Stomach (tissue), 9 donors: Measurements from ENCODE around the gene PRSS21. TPM values are rescaled to one million over a fixed set of nuclear protein-coding genes. Genes with fewer than 3 reads are reported as not detected.

ENCODE experiments used
- DNase-seq, 2 donors: peaks; one replicate each; pipeline versions ENCODE4 v3.0.0 to v3.0.0-alpha.2; 2013 to 2019
- H3K27ac ChIP-seq, 5 donors: fragments of 200-600 bp in 4 of 5; sonication (generic) in 4 of 5; one replicate each; pipeline ENCODE4 v1.5.1; 2013 to 2019; ENCODE audit warnings: mild to moderate bottlenecking in 1 of 5, moderate library complexity in 1 of 5
- H3K27me3 ChIP-seq, 3 donors: fragments of 200-600 bp; sonication (generic); one replicate each; pipeline ENCODE4 v1.5.1; 2017 to 2019; ENCODE audit warnings: mixed run types in 1 of 3
- H3K36me3 ChIP-seq, 4 donors: fragments of 200-600 bp; sonication (generic); 1 replicate in 3 of 4; 2 replicates in 1 of 4; pipeline ENCODE4 v1.5.1; 2016 to 2019
- H3K4me1 ChIP-seq, 4 donors: fragments of 200-600 bp; sonication (generic); one replicate each; pipeline ENCODE4 v1.5.1; 2016 to 2019
- H3K4me3 ChIP-seq, 4 donors: fragments of 200-600 bp; sonication (generic) in 3 of 4; one replicate each; pipeline ENCODE4 v1.5.1; 2016 to 2019; ENCODE audit warnings: mild to moderate bottlenecking in 1 of 4
- H3K9me3 ChIP-seq, 4 donors: fragments of 200-600 bp; sonication (generic); one replicate each; pipeline ENCODE4 v1.5.1; 2016 to 2019
- EP300 ChIP-seq: sonication (generic); formaldehyde crosslinking; IDR thresholded peaks from one replicate; pipeline ENCODE4 v1.6.1; 2017; ENCODE audit warnings: antibody characterized with exemption
- POLR2A ChIP-seq, 4 donors: fragments of 450-650 bp; IDR thresholded peaks; one replicate each; pipeline ENCODE4 v1.6.1; 2016; ENCODE audit warnings: antibody characterized with exemption in 4 of 4, control low read depth in 2 of 4, mild to moderate bottlenecking in 1 of 4, moderate library complexity in 1 of 4
- POLR2AphosphoS5 ChIP-seq, 3 donors: sonication (generic); formaldehyde crosslinking; IDR thresholded peaks; one replicate each; pipeline ENCODE4 v1.6.1; 2016; ENCODE audit warnings: antibody characterized with exemption in 3 of 3
- WGBS, 5 donors: extraction: QIAGEN DNeasy Blood & Tissue Kit in 3 of 5; methylation state at CpG; one replicate each; pipeline versions ENCODE4 v1.1.5 to v1.1.7; 2013 to 2018; 5-methylcytosine and 5-hydroxymethylcytosine counted together
- intact Hi-C: fragments of 100-400 bp; cut with DNase I; formaldehyde crosslinking; loops from one replicate; pipeline ENCODE4 v1.15.1; 2023; ENCODE audit warnings: low total_unique reads
- polyA plus RNA-seq, 3 donors: library from polyadenylated mRNA; stranded (reverse); fragments of 200-250 nt; gene quantifications; one replicate each; pipeline ENCODE4 v1.2.3, GENCODE V29; 2013
- total RNA-seq, 5 donors: library from RNA; depleted of rRNA; stranded (reverse); fragments of >200 nt; gene quantifications; one replicate each; pipeline versions ENCODE4 v1.1.0 to v1.2.3, GENCODE V29; 2014 to 2016
- TF ChIP-seq, protein P1 (sequence below), 7 experiments: fragments of 450-650 bp in 4 of 7; fragments of 200-600 bp in 3 of 7; sonication (generic) in 3 of 7; IDR thresholded peaks; one replicate each; pipeline ENCODE4 v1.5.1; 2016 to 2019; ENCODE audit warnings: antibody characterized with exemption in 7 of 7, control low read depth in 2 of 7, mild to moderate bottlenecking in 1 of 7
- donor health status: healthy with polysubstance abuse.
- donor health status: Bipolar disorder and iron deficiency.
- donor health status: healthy.

The PRSS21 gene
- total and polyA plus RNA-seq, 8 donors: 0.50 to 2.9 (median 0.88) TPM; not detected in 4

DNA sequence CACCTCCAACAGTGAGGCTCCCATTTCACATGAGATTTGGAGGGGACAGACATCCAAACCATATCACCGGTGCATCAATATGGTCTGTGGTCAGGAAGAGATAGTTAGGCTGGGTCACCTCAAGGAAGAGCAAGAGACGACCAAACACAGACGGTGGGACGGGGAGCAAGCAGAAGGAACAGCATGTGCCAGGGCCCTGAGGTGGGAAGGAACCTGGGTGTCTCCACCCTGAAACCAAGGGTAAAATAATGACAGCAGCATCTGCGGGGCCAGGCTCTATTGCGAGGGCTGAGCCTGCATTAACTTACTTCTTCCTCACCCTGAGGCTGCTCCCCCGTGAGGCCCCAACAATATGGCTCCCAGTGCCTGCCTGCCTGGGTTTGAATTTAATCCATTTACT lies 8.9 kb upstream of the PRSS21 start:
- no peak for DNase-seq

DNA sequence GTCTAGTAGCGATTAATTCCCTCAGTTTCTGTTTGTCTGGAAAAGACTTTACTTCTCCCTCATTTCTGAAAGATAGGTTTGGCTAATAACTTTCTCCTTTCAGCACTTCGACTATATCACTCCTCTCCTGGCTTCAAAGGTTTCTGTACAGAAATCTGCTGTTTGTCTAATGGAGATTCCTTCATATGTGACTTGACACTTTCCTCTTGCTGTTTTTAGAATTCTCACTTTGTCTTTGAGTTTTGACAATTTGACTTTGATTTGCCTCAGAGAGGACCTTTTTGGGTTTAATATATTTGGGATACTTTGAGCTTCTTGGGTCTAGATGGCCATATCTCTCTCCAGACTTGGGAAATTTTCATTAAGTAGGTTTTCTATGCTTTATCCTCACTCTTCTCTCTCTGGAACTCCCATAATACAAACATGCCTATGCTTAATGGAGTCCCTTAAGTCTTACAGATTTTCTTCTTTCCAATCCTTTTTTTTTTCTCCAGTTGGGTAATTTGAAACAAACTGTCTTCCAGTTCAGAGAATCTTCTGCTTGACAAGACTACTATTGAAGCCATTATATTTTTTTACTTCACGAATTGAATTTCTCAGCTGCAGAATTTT lies 7.8 kb upstream of the PRSS21 start:
- no peak overlapping the region for H3K4me3 ChIP-seq
- no peak overlapping the region for H3K27ac ChIP-seq
- H3K36me3 ChIP-seq: no peaks in the 10 kb centered on the region
- TF ChIP-seq EP300 (no peak), POLR2A (IDR thresholded peaks at IDR 0.05) (no peak), POLR2AphosphoS5 (IDR thresholded peaks at IDR 0.05) (no peak)
- TF ChIP-seq, protein P1, sequence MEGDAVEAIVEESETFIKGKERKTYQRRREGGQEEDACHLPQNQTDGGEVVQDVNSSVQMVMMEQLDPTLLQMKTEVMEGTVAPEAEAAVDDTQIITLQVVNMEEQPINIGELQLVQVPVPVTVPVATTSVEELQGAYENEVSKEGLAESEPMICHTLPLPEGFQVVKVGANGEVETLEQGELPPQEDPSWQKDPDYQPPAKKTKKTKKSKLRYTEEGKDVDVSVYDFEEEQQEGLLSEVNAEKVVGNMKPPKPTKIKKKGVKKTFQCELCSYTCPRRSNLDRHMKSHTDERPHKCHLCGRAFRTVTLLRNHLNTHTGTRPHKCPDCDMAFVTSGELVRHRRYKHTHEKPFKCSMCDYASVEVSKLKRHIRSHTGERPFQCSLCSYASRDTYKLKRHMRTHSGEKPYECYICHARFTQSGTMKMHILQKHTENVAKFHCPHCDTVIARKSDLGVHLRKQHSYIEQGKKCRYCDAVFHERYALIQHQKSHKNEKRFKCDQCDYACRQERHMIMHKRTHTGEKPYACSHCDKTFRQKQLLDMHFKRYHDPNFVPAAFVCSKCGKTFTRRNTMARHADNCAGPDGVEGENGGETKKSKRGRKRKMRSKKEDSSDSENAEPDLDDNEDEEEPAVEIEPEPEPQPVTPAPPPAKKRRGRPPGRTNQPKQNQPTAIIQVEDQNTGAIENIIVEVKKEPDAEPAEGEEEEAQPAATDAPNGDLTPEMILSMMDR (IDR thresholded peaks at IDR 0.05): no peak
- H3K9me3 ChIP-seq: peaks cover 0 to 10% (median 5%) of the 10 kb centered on the region in 4 donors
- peaks cover 0 to 7% (median 0%) of the 10 kb centered on the region in 4 donors for H3K4me1 ChIP-seq
- H3K27me3 ChIP-seq: peaks cover 0 to 54% (median 0%) of the 10 kb centered on the region in 3 donors
- intact Hi-C loops: no loop called here
- 72 to 79% (median 77%) methylated on average over 3 of the region's 3 CpGs for WGBS, 5 donors
- no peak for DNase-seq

More for the DNA sequence above, 8.9 kb upstream of the PRSS21 start:
- no peak overlapping the region for H3K27ac ChIP-seq
- WGBS, 5 donors: 85 to 94% (median 92%) methylated on average over 7 of the region's 7 CpGs
- no peak for TF ChIP-seq EP300
- TF ChIP-seq POLR2A (IDR thresholded peaks at IDR 0.05): no peak
- TF ChIP-seq, protein P1 (IDR thresholded peaks at IDR 0.05): no peak
- TF ChIP-seq POLR2AphosphoS5 (IDR thresholded peaks at IDR 0.05): no peak
- H3K4me3 ChIP-seq: no peak overlapping the region
- H3K27me3 ChIP-seq: peaks cover 0 to 48% (median 0%) of the 10 kb centered on the region in 3 donors
- peaks cover 0 to 7% (median 0%) of the 10 kb centered on the region in 4 donors for H3K4me1 ChIP-seq
- intact Hi-C loops: no loop called here
- H3K36me3 ChIP-seq: no peaks in the 10 kb centered on the region
- peaks cover 0 to 15% (median 14%) of the 10 kb centered on the region in 4 donors for H3K9me3 ChIP-seq

DNA sequence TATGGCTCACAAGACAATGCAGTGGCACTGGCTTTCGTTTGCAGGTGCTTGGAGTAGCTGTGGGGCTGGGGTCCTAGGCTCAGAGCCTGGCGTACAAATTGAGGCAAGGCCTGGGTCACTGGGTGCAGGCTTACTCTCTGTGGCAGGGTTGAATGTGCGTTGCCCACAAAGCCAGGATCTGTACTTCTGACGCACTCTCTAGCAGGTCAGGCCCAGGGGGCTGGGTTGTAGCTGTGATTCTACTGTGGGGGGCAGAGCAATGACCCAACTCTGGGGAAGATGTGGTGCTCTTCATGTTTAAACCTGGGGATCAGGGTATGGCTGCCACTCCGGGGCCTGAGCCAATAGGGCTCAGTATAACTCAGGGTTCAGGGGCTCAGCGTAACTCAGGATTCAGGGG lies 6.4 kb upstream of the PRSS21 start:
- 79 to 90% (median 90%) methylated on average over 5 to 6 of the region's 6 CpGs for WGBS, 5 donors
- Histone ChIP-seq H3K36me3 (no peaks in the 10 kb centered on the region), H3K9me3 (no peaks in the 10 kb centered on the region), H3K27me3 (peaks cover 0 to 66% (median 0%) of the 10 kb centered on the region in 3 donors), H3K27ac (no peak overlapping the region), H3K4me1 (peaks cover 0 to 7% (median 0%) of the 10 kb centered on the region in 4 donors), H3K4me3 (no peak overlapping the region)
- intact Hi-C loops: no loop called here
- no peak for DNase-seq
- TF ChIP-seq, protein P1 (IDR thresholded peaks at IDR 0.05): no peak
- no peak for TF ChIP-seq POLR2AphosphoS5 (IDR thresholded peaks at IDR 0.05)
- TF ChIP-seq POLR2A (IDR thresholded peaks at IDR 0.05): no peak
- TF ChIP-seq EP300: no peak

DNA sequence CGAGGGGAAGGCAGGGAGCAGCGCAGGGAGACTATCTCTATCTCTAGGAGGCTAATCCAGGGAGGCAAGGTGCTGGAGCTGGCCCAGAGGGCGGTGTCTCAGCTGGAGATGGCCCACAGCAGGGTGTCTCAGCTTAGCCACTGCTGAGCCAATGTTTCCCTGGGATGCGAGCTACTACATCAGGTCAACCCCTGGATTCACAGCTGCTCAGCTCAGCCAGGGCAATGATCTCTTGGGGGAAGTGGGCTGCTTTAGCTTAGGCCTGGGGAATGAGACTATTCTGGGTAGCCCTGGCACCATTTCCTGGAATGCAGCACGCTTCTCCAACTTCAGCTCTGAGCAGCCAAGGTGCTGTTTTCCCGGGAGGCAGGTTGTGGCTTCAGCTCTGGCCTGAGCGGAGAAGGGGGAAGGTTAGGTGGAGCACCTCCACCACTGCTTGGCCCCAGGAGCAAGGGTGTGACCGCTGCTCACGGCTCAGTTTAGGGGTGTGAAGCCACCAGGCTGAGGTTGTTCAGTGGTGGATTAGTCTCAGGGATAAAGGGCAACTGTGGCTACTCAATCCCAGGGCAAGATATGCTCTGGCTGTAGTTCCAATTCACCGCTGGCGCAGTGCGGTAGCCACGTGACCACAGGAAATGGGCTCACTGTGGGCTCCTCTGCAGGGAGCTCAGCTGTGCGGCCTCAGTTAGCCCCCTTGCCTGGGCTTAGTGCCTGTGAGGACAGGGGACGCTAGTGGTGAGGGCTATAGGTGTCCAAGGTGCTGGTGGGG lies 5.2 kb upstream of the PRSS21 start:
- 42 to 56% (median 51%) methylated on average over 14 to 15 of the region's 15 CpGs for WGBS, 5 donors
- Histone ChIP-seq H3K27me3 (peaks cover 0 to 73% (median 0%) of the 10 kb centered on the region in 3 donors), H3K4me1 (peaks cover 0 to 7% (median 0%) of the 10 kb centered on the region in 4 donors), H3K9me3 (no peaks in the 10 kb centered on the region), H3K27ac (no peak overlapping the region), H3K4me3 (no peak overlapping the region), H3K36me3 (no peaks in the 10 kb centered on the region)
- intact Hi-C loops: no loop called here
- TF ChIP-seq POLR2AphosphoS5 (IDR thresholded peaks at IDR 0.05) (no peak), POLR2A (IDR thresholded peaks at IDR 0.05) (no peak), EP300 (no peak)
- TF ChIP-seq, protein P1 (IDR thresholded peaks at IDR 0.05): no peak
- no peak for DNase-seq
